GM19351 (cell line): Measurements from ENCODE around the gene DGKI.

Experiments used
- ATAC-seq: cut with Tn5 transposase; IDR thresholded peaks from one replicate; pipeline ENCODE4 v1.9.1; 2021; ENCODE audit warnings: mild to moderate bottlenecking, moderate library complexity; ENCODE audit not compliant: unreplicated experiment

The DGKI gene

GRCh38 chr7:137386966-137387365, 459.8 kb downstream of the DGKI start:
- no peak for ATAC-seq

- no peak for ATAC-seq
These were observed 465.7 kb downstream of the DGKI start for GRCh38 chr7:137381045-137381444.

DNA sequence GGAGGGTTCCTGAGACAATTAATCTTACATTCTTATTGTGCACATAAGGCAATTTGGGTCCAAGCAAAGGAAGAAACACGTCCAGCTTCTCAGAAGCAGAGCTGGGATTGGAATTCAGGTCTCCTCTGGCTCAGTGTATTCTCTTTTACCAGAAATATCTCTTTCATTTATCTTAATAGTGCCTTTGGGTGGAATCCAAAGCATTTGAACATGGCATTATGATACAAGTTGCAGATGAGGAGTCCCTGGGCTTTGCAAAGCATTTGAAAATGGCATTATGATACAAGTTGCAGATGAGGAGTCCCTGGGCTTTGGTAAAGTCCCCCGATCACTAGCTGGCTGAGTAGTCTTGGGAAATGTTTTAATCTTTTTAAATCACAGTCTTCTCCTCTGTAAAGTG, 473.3 kb downstream of the DGKI start:
- ATAC-seq = no peak

GRCh38 chr7:137371616-137372015, 475.2 kb downstream of the DGKI start:
- no peak for ATAC-seq

DNA sequence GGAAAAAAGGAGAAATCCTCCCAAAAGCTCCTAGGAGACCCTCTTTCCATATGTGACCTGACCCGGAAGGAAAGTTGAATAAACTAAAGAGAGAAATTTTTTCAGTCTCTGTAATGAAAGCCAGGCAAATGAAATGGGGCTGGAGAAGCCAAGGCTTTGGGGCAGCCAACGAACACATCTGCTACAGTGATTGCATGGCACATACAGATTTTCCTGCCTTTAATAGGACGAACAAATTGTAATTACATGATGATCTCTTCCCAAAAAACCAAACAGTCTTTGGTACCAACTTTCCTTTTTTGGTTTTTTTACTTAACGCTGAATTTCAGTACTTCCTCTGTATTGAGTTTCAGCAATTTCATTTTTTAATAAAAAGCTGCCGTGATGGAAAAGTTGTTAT, 479.8 kb downstream of the DGKI start:
- no peak for ATAC-seq

- ATAC-seq = no peak
These were observed 483.1 kb downstream of the DGKI start for GRCh38 chr7:137363683-137364082.

DNA sequence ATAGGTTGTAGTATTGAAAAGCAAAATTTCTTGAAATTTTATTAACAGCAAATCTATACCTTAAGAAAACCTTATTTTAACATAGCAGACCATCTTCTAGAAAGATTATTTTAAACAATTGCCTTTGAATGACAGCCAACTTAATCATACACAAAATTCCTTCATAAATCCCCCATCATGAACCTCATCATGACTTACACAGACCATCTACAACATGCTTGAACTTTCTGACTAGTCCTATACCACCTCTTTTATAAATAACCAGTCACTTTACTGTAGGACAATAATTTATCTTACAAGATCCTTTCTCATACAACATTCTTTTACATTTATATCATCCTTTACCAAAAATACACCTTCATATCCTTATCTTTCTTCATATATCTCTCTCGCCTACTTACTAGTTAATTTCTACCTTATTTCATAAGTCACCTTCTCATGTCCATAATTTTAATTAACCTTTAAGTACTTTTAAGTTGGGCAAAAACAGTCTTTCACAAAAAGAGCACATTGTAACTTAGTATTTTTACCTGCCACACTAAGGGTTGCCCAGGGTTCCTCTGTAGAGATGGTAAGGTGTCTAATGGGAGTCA, 486.6 kb downstream of the DGKI start:
- no peak for ATAC-seq

DNA sequence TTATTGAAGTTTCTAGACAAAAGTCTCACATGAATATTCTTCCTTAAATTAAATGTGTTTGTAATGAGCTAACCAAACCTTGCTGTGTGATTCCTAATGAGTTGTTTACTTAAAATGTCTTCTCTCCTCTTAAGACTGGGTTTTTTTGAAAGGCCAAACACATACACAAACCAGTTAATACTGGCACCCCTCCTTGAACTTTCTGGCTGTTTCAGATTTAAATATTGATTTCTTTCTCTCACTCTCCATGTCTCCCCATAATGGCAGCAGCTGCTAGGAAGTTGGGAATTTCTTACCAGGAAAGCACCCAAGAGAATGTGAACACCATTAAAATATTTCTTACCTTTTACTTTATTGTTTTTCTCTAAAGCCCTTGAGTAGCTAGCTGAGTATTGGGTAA, 491.8 kb downstream of the DGKI start:
- ATAC-seq = no peak

DNA sequence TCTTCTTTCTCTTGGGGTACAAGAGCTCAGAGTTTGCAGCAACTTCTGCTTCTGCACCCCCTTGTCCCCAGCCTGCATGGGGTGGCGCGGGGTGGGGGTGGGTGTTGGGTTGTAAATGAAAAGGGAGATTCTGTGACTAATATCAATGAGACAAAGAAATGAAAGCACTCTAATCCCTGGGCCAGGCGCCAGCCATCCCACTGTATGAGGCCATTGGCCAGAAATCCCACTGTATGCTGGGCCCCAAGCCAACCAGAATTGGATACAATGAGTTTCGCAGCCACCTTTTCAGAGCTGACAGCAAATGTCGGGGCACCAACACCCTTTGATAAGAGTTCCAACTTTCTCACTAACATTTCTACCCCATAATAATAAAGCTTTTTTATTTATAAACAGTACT, 492.4 kb downstream of the DGKI start:
- no peak for ATAC-seq

GRCh38 chr7:137351941-137352340, 494.8 kb downstream of the DGKI start:
- no peak for ATAC-seq

DNA sequence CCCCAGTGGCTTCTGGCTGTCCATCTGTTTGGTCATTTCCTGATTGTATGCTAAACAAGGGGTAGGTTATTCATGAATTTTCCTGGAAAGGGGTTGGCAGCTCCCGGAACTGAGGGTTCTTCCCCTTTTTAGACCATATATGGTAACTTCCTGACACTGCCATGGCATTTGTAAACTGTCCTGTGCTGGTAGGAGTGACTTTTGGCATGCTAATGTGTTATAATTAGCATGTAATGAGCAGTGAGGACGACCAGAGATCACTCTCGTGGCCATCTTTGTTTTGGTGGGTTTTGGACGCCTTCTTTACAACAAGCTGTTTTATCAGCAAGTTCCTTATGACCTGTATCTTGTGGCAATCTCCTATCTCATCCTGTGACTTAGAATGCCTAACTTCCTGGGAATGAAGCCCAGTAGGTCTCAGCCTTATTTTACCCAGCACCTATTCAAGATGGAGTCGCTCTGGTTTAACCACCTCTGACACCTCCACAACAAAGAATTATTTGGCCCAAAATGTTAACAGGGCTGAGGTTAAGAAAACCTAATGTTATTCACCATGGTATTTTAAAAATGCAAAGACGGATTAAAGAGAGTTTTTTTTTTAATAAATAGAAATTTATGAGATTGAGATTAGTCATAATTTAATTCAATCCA, 500.9 kb downstream of the DGKI start:
- no peak for ATAC-seq

DNA sequence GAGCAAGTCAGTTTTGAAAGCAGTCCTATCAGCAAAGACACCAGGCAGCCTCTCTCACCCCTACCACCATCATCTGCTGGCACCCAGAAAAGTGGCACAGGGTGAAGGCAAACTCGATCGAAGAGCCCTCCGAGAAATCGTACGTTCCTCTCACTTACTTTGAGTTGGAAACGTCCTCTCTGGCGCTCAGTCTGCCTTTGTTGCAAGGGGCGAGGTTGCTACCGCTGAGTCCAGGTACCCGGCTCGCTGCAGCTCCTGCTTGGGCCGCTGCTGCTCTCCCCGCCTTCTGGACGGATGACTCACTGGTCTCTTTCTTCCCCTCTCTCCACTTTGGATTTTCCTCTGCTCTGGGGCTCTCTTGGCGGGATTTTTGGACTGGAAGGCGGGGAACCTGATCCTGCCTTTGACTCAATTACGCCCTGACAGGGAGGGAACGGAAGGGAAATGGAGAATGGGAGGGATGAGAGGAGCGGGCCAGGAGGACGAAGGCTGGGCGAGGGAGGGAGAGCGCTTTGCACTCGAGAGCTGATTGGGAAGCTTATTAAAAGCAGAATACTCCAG, 503.4 kb downstream of the DGKI start, which contains the start of gene PTN:
TSS of gene PTN (minus strand) at position 453 of the 561 bp plus-strand sequence. CDS start 88,760 bp downstream, outside the sequence.
- no peak for ATAC-seq

DNA sequence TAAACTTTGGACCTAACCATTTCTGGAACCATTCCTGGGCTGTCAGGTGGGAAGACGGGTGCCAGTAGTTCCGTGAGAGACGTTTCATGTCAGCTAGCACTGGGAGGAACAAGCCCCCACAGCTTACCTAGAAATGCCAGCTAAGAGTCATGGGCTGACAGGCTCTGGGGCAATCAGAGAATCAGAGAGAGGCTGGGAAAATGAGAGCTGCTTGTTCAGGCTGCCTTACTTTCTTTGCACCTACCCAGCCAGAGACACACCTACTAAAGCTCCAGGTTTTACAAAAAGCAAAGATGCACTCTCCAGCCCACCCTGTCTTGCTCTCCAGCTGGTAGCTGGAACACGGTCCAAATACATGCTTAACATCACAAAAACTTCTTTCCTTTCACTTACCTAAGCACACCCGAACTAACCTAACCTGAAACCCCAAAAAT, 503.9 kb downstream of the DGKI start:
- no peak for ATAC-seq

- no peak for ATAC-seq
These were observed 504.5 kb downstream of the DGKI start for GRCh38 chr7:137342265-137342664.

GRCh38 chr7:137337902-137338301, 508.9 kb downstream of the DGKI start:
- ATAC-seq = no peak

GRCh38 chr7:137335814-137336213, 511.0 kb downstream of the DGKI start:
- ATAC-seq = no peak

DNA sequence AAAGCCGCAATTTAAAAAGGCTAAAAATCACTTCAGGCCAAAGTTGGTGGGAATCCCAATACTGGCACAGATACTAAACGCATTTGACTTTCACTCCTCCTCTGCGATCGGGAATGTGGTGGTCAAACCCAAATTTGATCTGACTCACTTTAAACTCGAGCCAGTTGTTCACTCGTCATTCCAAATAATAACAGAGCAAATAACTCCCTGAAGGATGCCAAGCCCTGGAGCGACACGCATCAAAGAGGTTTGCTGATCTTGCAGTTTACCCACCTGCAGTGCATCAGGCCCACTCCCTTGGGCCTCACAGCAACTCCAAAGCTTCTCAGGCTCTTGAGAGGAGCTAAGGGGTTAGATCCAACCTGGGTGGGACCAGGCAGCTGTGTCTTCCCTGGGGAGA, 515.4 kb downstream of the DGKI start:
- ATAC-seq = no peak
